Vagina (tissue), 2 donors: ENCODE measurements around the gene SPSB1. TPM values are rescaled to one million over a fixed set of nuclear protein-coding genes. Genes with fewer than 3 reads are reported as not detected.

Source experiments
- DNase-seq, 2 donors: peaks; one replicate each; pipeline ENCODE4 v3.0.0-alpha.2; 2017; ENCODE audit errors: extremely low spot score in 2 of 2
- H3K27ac ChIP-seq: fragments of 200-600 bp; sonication (generic); one replicate; pipeline ENCODE4 v1.5.1; 2019
- H3K27me3 ChIP-seq: fragments of 200-600 bp; sonication (generic); one replicate; pipeline ENCODE4 v1.5.1; 2019
- H3K36me3 ChIP-seq, 2 donors: fragments of 200-600 bp; sonication (generic); one replicate each; pipeline ENCODE4 v1.5.1; 2017 to 2019
- H3K4me1 ChIP-seq: fragments of 200-600 bp; sonication (generic); one replicate; pipeline ENCODE4 v1.5.1; 2019
- H3K4me3 ChIP-seq, 2 donors: fragments of 200-600 bp; sonication (generic); 1 replicate in 1 of 2; 2 replicates in 1 of 2; pipeline ENCODE4 v1.5.1; 2016 to 2019
- H3K9me3 ChIP-seq: fragments of 200-600 bp; sonication (generic); one replicate; pipeline ENCODE4 v1.5.1; 2019
- POLR2A ChIP-seq, 2 donors: fragments of 450-650 bp; IDR thresholded peaks; one replicate each; pipeline ENCODE4 v1.6.1; 2017; ENCODE audit warnings: antibody characterized with exemption in 2 of 2, mild to moderate bottlenecking in 2 of 2, moderate library complexity in 2 of 2
- POLR2AphosphoS5 ChIP-seq, 2 donors: sonication (generic); formaldehyde crosslinking; IDR thresholded peaks; one replicate each; pipeline ENCODE4 v1.9.0; 2017; ENCODE audit warnings: antibody characterized with exemption in 2 of 2, mild to moderate bottlenecking in 2 of 2, low read depth in 1 of 2; ENCODE audit not compliant: insufficient read depth in 1 of 2
- intact Hi-C: fragments of 100-400 bp; cut with DNase I; formaldehyde crosslinking; loops from one replicate; pipeline ENCODE4 v1.15.1; 2023
- total RNA-seq: library from RNA; depleted of rRNA; stranded (reverse); fragments of >200 nt; gene quantifications from one replicate; pipeline ENCODE4 v1.2.3, GENCODE V29; 2016
- TF ChIP-seq, protein P1 (sequence below), 3 experiments: fragments of 450-650 bp in 2 of 3; fragments of 200-600 bp in 1 of 3; sonication (generic) in 1 of 3; IDR thresholded peaks; one replicate each; pipeline ENCODE4 v1.5.1; 2017 to 2019; ENCODE audit warnings: antibody characterized with exemption in 3 of 3, mild to moderate bottlenecking in 2 of 3, moderate library complexity in 2 of 3

The SPSB1 gene
- total RNA-seq, 1 donor from 2014 or later, result 40.0 TPM

- intact Hi-C loops, result no loop called here
- Histone ChIP-seq H3K4me3 (no peak overlapping the region), H3K27me3 (no peaks in the 10 kb centered on the region), H3K36me3 (no peaks in the 10 kb centered on the region), H3K9me3 (no peaks in the 10 kb centered on the region), H3K4me1 (peaks cover 36% of the 10 kb centered on the region), H3K27ac (no peak overlapping the region)
- no peak for DNase-seq
- TF ChIP-seq, protein P1, sequence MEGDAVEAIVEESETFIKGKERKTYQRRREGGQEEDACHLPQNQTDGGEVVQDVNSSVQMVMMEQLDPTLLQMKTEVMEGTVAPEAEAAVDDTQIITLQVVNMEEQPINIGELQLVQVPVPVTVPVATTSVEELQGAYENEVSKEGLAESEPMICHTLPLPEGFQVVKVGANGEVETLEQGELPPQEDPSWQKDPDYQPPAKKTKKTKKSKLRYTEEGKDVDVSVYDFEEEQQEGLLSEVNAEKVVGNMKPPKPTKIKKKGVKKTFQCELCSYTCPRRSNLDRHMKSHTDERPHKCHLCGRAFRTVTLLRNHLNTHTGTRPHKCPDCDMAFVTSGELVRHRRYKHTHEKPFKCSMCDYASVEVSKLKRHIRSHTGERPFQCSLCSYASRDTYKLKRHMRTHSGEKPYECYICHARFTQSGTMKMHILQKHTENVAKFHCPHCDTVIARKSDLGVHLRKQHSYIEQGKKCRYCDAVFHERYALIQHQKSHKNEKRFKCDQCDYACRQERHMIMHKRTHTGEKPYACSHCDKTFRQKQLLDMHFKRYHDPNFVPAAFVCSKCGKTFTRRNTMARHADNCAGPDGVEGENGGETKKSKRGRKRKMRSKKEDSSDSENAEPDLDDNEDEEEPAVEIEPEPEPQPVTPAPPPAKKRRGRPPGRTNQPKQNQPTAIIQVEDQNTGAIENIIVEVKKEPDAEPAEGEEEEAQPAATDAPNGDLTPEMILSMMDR (IDR thresholded peaks at IDR 0.05), result no peak
- TF ChIP-seq POLR2AphosphoS5 (IDR thresholded peaks at IDR 0.05; ENCODE audit: insufficient read depth in 1 of 2, low read depth in 1 of 2) (no peak), POLR2A (IDR thresholded peaks at IDR 0.05) (no peak)
Observed at GRCh38 chr1:9331558-9332346, 39.1 kb downstream of the SPSB1 start.

- intact Hi-C loops, result no loop called here
- Histone ChIP-seq H3K4me3 (no peak overlapping the region), H3K36me3 (no peaks in the 10 kb centered on the region), H3K27ac (no peak overlapping the region), H3K27me3 (no peaks in the 10 kb centered on the region), H3K4me1 (peaks cover 32% of the 10 kb centered on the region), H3K9me3 (no peaks in the 10 kb centered on the region)
- TF ChIP-seq, protein P1 (IDR thresholded peaks at IDR 0.05), result no peak
- no peak for TF ChIP-seq POLR2AphosphoS5 (IDR thresholded peaks at IDR 0.05; ENCODE audit: insufficient read depth in 1 of 2, low read depth in 1 of 2)
- no peak for DNase-seq
Observed at GRCh38 chr1:9332513-9333143, 39.9 kb downstream of the SPSB1 start.

- Histone ChIP-seq H3K9me3 (no peaks in the 10 kb centered on the region), H3K27me3 (no peaks in the 10 kb centered on the region), H3K36me3 (no peaks in the 10 kb centered on the region), H3K4me1 (peaks cover 64% of the 10 kb centered on the region), H3K4me3 (no peak overlapping the region), H3K27ac (peak overlapping the region; percentile 67)
- intact Hi-C loops, result no loop called here
- no peak for DNase-seq
- no peak for TF ChIP-seq POLR2A (IDR thresholded peaks at IDR 0.05)
- TF ChIP-seq POLR2AphosphoS5 (IDR thresholded peaks at IDR 0.05; ENCODE audit: insufficient read depth in 1 of 2, low read depth in 1 of 2), result no peak
- TF ChIP-seq, protein P1 (IDR thresholded peaks at IDR 0.05), result no peak
Observed at GRCh38 chr1:9338397-9339246, 45.9 kb downstream of the SPSB1 start.

- H3K4me1 ChIP-seq, result peaks cover 79% of the 10 kb centered on the region
- no peak overlapping the region for H3K4me3 ChIP-seq
- H3K27ac ChIP-seq, result peak overlapping the region; percentile 67
- no peak for TF ChIP-seq POLR2A (IDR thresholded peaks at IDR 0.05)
- no peak for TF ChIP-seq POLR2AphosphoS5 (IDR thresholded peaks at IDR 0.05; ENCODE audit: insufficient read depth in 1 of 2, low read depth in 1 of 2)
- TF ChIP-seq, protein P1 (IDR thresholded peaks at IDR 0.05), result no peak
- no peaks in the 10 kb centered on the region for H3K36me3 ChIP-seq
- H3K9me3 ChIP-seq, result no peaks in the 10 kb centered on the region
- no peak for DNase-seq
- no peaks in the 10 kb centered on the region for H3K27me3 ChIP-seq
- intact Hi-C loops, result no loop called here
Observed at GRCh38 chr1:9340172-9340854, 47.6 kb downstream of the SPSB1 start.
